T-helper 1 cell treated with Interleukin-12 subunit alpha and Interleukin-12 subunit beta and Interleukin-4 antibody, amounts not matched to agents 30 μg/mL and 1 μg/mL, for 36 hours (primary cell): ENCODE measurements around the gene ARHGEF19.
"Not testable (repeated sequence)": the region's sequence is repeated elsewhere in the genome, so short reads cannot be mapped to it uniquely, and the experiment has no call there.

Experiments
- H3K27ac Mint-ChIP-seq: one replicate; pipeline ENCODE4 v1.8.0; 2021; ENCODE audit warnings: mild to moderate bottlenecking, mixed read lengths
- H3K27me3 Mint-ChIP-seq: one replicate; pipeline ENCODE4 v1.8.0; 2021; ENCODE audit warnings: low read depth, mixed read lengths
- H3K36me3 Mint-ChIP-seq: one replicate; pipeline ENCODE4 v1.8.0; 2021; ENCODE audit warnings: low read depth, mixed read lengths
- H3K4me1 Mint-ChIP-seq: one replicate; pipeline ENCODE4 v1.8.0; 2021; ENCODE audit warnings: low read depth, mixed read lengths
- H3K4me3 Mint-ChIP-seq: one replicate; pipeline ENCODE4 v1.8.0; 2021; ENCODE audit warnings: mild to moderate bottlenecking, moderate library complexity, mixed read lengths
- H3K9me3 Mint-ChIP-seq: one replicate; pipeline ENCODE4 v1.8.0; 2021; ENCODE audit warnings: mixed read lengths

Gene ARHGEF19

DNA sequence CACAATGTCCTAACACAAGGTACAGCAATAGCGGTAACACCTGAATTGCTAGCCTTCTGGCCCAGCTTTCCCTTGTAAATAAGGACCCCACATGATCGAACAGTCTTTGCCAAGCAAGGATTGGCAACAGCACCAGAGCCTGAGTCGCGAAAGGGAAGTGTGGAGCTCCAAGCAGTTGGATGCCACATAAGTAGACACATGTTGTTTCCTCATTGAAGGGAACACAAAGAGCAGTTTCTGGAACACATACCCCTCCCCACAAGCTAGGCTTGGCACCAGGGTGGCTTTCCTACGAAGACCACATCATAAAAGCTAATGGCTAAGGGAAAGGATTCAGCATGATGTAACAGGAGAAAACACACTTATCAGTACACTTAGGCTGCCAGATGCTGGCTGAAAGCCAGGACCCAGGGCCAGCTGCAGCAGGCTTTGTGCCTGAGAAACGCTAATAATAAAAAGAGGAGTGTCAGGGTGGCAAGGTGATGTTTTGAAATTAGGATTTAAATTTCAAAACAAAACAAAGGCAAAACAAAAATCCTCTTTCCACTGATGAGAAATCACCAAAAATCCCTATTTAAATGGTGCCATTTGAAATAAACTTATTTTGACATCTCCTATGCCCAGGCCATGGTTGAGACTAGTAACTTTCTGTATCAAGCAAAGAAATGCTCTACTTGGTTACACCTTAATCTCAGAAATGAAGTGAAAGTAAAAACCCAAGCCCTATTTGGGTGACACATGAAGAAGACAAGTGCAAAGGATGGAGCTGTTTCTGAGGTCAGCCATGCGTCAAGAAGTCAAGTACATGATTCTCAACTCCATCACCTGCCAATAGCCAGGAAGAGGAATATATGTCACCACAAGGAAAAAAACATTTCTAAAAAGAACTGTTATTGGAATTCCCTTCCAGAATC lies 36.4 kb upstream of the ARHGEF19 start:
- Mint-ChIP-seq H3K36me3 (peaks cover 25% of the 10 kb centered on the region), H3K4me3 (no peak overlapping the region), H3K4me1 (peaks cover 13% of the 10 kb centered on the region), H3K27me3 (no peaks in the 10 kb centered on the region), H3K9me3 (no peaks in the 10 kb centered on the region), H3K27ac (peak overlapping the region; percentile 15)

DNA sequence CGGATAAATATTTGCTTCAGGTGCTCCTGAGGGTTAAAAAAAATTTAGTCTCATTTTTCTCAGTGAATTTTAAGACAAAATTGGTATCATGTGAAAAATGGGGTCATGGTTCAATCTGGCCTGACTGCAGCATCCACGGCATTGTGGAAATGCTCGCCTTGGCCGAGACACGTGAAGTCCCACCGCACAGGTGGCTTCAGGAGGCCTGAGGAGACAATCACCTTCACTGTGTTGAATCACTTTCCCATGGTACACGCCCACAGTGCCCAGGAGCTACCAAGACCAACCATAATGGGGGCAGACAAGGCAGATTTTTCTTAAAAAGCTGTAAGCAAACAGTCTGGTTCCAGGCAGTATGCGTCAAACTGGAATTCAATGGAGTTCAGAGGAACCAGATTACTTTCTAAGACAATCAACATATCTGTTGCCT lies 35.6 kb upstream of the ARHGEF19 start:
- Mint-ChIP-seq H3K4me1 (peaks cover 13% of the 10 kb centered on the region), H3K36me3 (peaks cover 25% of the 10 kb centered on the region), H3K27me3 (no peaks in the 10 kb centered on the region), H3K27ac (no peak overlapping the region), H3K9me3 (no peaks in the 10 kb centered on the region), H3K4me3 (no peak overlapping the region)

DNA sequence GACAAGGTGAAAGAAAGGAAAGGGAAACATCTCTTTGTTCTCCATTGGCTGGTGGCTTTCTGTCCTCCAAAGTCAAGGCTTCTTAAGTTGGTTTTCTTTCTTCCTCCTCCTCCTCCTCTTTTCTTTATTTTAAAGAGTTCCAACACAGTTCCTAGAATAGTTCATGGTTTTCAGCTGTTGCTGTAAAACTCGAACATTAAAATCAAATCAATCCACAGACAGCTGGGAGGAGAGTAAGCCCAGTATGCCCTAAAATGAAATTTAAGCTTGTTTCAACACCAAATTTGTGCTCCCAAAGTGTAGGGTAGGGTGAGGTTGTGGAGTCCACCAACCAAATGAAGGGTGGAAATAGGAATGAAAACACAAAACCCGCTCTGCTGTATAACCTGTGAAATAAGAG lies 35.0 kb upstream of the ARHGEF19 start:
- no peak overlapping the region for H3K4me3 Mint-ChIP-seq
- H3K9me3 Mint-ChIP-seq, result no peaks in the 10 kb centered on the region
- peaks cover 21% of the 10 kb centered on the region for H3K36me3 Mint-ChIP-seq
- H3K27me3 Mint-ChIP-seq, result no peaks in the 10 kb centered on the region
- no peak overlapping the region for H3K27ac Mint-ChIP-seq
- H3K4me1 Mint-ChIP-seq, result peaks cover 13% of the 10 kb centered on the region

DNA sequence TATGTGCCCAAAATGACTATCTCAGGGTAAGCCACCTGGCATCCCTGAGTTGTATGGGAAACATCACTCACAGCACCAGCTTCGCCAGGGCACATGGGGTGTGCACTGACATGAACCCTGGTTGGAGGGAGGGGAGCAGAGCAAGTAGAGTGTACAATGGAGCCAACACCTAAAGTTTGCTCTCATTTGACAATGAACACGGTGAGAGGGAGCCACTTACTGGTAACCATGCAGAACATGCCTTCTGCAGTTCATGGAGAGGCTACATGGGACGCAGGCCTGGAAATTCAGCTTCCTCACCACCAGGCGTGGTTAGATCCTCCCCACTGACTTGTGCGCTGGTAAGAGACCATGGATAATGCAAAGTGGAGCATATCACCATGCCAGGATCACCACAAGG lies 34.5 kb upstream of the ARHGEF19 start:
- Mint-ChIP-seq H3K36me3 (peaks cover 18% of the 10 kb centered on the region), H3K4me1 (peaks cover 13% of the 10 kb centered on the region), H3K27ac (no peak overlapping the region), H3K9me3 (no peaks in the 10 kb centered on the region), H3K4me3 (no peak overlapping the region), H3K27me3 (no peaks in the 10 kb centered on the region)

DNA sequence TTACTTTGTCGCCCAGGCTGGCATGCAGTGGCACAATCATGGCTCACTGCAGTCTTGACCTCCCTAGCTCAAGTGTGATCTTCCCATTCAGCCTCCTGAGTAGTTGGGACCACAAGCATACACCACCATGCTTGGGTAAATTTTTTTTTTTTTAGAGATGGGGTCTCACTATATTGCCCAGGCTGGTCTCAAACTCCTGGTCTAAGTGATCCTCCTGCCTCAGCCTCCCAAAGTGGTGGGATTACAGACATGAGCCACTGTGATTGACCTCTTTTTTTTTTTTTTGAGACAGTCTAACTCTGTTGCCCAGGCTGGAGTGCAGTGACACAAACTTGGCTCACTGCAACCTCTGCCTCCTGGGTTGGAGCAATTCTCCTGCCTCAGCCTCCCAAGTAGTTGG lies 33.8 kb upstream of the ARHGEF19 start:
- not testable (repeated sequence) for H3K9me3 Mint-ChIP-seq

DNA sequence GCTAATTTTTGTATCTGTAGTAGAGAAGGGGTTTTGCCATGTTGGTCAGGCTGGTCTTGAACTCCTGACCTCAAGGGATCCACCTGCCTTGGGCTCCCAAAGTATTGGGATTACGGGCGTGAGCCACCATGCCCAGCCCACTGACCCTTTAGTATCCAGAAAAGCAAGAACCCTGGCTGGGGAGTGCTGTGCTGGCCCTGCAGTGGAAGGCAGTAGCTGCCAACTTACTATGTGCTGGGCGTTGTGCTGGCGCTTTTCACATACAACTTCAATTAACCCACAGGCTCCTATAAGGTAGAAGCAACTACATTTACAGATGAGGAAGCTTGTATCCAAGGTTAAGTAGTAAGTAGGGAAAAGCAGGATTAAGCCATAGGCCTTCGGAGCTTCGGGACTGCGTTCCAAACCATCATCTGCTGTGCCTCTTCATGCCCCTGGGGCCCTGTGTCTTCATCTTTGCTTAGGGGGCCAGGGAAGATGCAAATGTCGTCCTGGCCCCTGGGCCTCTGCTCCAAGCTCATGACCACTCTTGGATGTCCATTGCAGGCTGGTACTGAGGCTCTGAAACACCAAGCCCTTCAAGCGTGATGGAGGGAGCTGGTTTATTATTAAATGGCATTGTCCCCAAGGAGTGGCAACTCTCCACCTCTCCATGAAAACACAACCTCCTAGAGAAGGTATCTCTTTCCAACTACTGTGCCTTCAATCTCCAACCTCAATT lies 33.2 kb upstream of the ARHGEF19 start:
- H3K27ac Mint-ChIP-seq, result no peak overlapping the region
- no peak overlapping the region for H3K4me3 Mint-ChIP-seq
- H3K9me3 Mint-ChIP-seq, result no peaks in the 10 kb centered on the region
- H3K4me1 Mint-ChIP-seq, result peaks cover 13% of the 10 kb centered on the region
- peaks cover 10% of the 10 kb centered on the region for H3K36me3 Mint-ChIP-seq
- H3K27me3 Mint-ChIP-seq, result no peaks in the 10 kb centered on the region

More for the DNA sequence above, 33.8 kb upstream of the ARHGEF19 start:
- H3K4me1 Mint-ChIP-seq, result peaks cover 13% of the 10 kb centered on the region
- not testable (repeated sequence) for H3K4me3 Mint-ChIP-seq, H3K27me3 Mint-ChIP-seq, H3K27ac Mint-ChIP-seq
- H3K36me3 Mint-ChIP-seq, result peaks cover 13% of the 10 kb centered on the region

DNA sequence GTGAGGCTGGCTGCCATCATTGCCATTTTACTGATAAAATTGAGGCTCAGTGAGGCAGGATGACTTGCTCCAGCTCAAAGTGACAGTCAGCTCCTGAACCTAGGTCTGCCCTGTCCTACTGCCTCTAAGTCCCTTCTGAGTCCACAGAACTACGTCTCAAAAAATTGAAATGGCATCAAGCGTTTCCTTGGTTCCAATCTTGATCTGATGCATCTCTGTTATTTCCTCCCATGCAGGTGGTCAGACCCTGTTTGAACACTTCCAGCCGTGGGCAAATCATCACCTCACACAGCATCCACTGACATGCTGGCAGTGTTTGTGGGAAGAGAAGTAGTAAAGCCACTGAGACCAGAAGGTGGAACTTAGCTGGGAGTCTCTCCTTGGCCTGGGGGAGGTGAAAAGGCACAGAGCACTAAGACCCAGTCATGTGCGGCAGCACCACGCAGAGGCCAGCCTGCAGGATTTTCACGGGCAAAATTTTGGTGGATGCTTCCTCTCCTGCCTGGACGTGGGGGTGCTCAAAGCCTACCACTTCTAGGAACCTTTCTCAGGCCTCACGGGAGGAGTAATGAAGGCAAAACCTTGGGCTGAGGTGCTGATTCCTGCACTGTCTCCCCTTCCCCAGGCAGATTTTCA lies 32.3 kb upstream of the ARHGEF19 start:
- H3K4me3 Mint-ChIP-seq, result no peak overlapping the region
- no peaks in the 10 kb centered on the region for H3K27me3 Mint-ChIP-seq
- H3K4me1 Mint-ChIP-seq, result peaks cover 14% of the 10 kb centered on the region
- H3K36me3 Mint-ChIP-seq, result peaks cover 9% of the 10 kb centered on the region
- no peaks in the 10 kb centered on the region for H3K9me3 Mint-ChIP-seq
- H3K27ac Mint-ChIP-seq, result no peak overlapping the region

DNA sequence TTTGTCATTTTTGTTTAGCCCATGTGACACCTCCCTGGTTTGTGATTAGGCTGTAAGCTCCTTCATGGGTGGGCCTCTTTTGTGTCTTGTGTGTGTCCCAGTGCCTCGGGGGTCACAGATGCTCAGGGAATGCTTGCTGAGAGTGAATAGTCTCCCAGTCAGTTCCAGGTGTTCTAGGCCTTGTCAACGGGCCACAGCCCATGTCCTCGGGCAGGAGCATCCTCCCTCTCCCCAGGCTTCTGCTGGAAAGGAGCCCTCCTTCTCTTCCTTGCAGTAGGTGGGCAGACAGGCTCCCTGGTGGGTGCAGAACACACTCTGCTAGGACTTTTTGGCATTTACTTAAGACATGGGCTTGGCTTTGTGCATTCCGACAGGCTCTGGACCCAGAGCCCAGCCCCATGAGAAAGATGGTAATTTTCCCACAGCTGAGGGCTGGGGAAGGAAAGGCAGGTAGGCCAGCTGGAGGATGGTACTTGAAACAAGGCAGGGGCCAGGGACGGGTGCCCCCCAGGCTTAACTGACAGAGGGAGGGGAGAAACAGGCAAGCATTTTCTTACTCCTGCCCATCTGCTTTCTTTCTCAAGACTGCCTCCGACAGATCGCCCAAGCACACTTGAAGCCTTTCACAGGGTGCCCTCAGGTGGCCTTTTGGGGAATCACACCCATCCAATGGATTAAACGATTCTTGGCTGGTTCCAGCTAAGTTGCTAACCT lies 31.6 kb upstream of the ARHGEF19 start:
- Mint-ChIP-seq H3K4me1 (peaks cover 10% of the 10 kb centered on the region), H3K27ac (no peak overlapping the region), H3K36me3 (peaks cover 6% of the 10 kb centered on the region), H3K9me3 (no peaks in the 10 kb centered on the region), H3K27me3 (no peaks in the 10 kb centered on the region), H3K4me3 (no peak overlapping the region)

DNA sequence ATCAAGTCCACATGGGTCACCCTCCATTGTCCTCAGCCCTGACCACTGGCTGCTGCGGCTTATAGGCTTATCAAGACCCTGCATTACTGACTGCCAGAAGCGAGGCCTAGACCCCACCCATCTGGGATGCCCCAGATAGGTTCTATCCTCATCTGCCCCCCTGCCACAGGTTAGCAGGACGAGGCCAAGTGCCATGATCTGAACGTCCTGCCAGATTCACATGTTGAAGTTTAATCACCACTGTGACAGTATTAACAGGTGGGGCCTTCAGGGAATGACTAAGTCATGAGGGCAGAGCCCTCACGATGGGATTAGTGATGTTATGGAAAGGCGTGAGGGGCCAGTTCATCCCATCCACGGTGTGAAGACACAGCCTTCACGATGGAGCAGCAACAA lies 30.8 kb upstream of the ARHGEF19 start:
- Mint-ChIP-seq H3K36me3 (peaks cover 6% of the 10 kb centered on the region), H3K4me1 (peaks cover 10% of the 10 kb centered on the region), H3K9me3 (no peaks in the 10 kb centered on the region), H3K27me3 (no peaks in the 10 kb centered on the region), H3K27ac (no peak overlapping the region), H3K4me3 (no peak overlapping the region)

DNA sequence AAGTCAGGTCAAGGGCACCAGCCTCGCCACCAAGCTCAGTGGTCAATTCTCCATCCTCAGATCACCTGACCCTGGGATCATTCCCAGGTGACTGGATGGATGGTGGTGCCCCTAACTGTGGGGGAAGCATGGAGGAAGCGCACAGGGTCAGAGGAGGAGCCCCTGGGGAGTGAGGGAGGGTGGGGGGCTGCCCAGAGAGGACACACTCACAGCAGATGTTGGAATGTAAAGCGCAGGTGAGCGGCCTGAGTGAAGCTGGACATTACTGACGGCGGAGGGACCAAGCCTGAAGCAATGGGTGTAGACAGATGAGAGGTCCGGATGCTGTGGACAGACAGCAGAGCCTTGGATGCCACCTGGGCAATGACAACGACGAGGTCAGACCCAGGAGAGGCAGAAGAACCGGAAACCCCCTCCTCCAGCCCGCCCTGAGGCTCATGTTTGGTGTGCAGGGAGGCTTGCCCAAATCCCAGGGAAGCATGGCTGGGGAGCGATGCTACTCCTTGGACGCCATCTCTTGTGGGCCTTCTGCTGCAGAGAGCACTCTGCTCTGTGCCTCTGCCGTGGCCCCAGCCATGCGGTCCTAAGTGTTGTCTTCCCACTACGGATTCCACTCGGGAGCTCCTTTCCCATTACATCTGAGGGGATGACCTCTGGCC lies 30.2 kb upstream of the ARHGEF19 start:
- Mint-ChIP-seq H3K27me3 (no peaks in the 10 kb centered on the region), H3K27ac (no peak overlapping the region), H3K4me3 (no peak overlapping the region), H3K36me3 (peaks cover 5% of the 10 kb centered on the region), H3K9me3 (no peaks in the 10 kb centered on the region), H3K4me1 (peaks cover 13% of the 10 kb centered on the region)

DNA sequence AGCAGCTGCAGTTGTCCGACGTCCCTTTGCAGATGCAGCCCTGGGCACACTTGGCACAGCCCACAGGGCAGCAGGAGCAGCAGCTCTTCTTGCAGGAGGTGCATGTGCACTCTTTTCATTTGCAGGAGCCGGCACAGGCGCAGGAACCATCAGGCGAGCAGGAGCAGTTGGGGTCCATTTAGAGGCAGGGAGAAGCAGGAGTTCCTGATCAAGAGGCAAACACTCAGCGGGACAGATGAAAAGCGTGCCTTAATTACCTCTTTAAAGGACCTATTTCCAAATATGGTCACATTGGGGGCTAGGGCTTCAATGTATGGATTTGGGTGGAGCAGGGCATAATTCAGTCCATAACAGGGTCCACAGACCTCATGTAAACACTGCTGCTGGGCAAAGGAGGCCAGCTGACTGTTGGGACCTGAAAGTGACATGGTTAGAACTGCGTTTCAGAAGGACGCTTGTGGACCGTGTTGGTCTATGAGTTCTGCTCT lies 28.8 kb upstream of the ARHGEF19 start:
- Mint-ChIP-seq H3K4me1 (peaks cover 22% of the 10 kb centered on the region), H3K27ac (no peak overlapping the region), H3K27me3 (no peaks in the 10 kb centered on the region), H3K4me3 (no peak overlapping the region), H3K9me3 (no peaks in the 10 kb centered on the region), H3K36me3 (no peaks in the 10 kb centered on the region)

DNA sequence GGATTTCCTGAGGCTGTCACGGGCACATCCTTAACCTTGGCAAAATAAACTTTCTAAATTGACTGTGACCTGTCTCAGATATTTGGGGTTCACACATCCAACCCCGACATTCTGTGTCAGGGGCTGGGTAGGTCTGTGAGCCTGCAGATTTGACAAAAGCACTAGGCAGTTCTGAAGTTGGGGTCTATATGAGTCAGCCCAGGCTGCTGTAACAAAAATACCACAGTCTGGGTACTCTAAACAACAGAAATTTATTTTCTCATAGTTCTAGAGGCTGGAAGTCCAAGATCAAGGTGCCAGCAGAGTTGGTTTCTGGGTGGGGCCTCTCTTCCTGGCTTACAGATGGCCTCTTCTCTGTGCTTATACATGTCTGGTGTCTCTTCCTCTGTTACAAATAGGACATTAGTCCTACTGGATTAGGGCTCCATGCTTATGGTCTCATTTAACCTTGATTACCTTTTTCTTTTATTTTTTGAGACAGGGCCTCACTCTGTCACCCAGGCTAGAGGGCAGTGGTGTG lies 27.6 kb upstream of the ARHGEF19 start:
- Mint-ChIP-seq H3K36me3 (peaks cover 1% of the 10 kb centered on the region), H3K4me3 (no peak overlapping the region), H3K4me1 (peaks cover 29% of the 10 kb centered on the region), H3K27me3 (no peaks in the 10 kb centered on the region), H3K27ac (peak overlapping the region; percentile 45), H3K9me3 (no peaks in the 10 kb centered on the region)

DNA sequence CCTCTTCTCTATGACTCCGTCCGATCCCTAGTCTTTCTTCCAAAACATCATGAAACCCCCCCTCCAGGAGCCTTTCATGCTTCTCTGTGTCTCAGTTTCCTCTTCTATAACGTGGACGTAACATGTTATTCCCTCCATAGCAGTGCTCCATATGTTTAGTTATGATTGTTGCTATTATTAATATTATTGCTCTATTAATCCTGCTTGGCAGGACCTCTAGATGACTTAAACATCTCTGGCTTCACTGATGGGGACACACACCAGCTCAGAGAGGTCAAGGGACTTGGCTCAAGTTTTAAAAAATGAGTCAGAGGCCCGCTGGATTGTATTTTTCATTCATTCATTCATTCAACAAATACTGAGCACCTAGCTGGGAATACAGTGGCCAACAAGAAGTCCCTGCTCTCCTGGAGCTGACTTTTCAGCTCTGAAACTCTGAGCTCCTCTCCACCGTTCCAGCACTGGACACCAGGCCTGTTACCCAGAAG lies 24.9 kb upstream of the ARHGEF19 start:
- H3K27me3 Mint-ChIP-seq, result no peaks in the 10 kb centered on the region
- peaks cover 29% of the 10 kb centered on the region for H3K4me1 Mint-ChIP-seq
- peak overlapping the region; percentile 87 for H3K4me3 Mint-ChIP-seq
- H3K9me3 Mint-ChIP-seq, result no peaks in the 10 kb centered on the region
- peaks cover 1% of the 10 kb centered on the region for H3K36me3 Mint-ChIP-seq
- peak overlapping the region; percentile 89 for H3K27ac Mint-ChIP-seq
